LNCaP clone FGC (cell line): ENCODE measurements around the gene NXPH3.
A peak's percentile ranks its signal among the peaks of the same experiment; 100 is the strongest.

ENCODE experiments used
- DNase-seq: peaks from one replicate; pipeline ENCODE4 v3.0.0-alpha.2; 2011; ENCODE audit warnings: low read depth
- H3K4me3 ChIP-seq: 2 replicates; pipeline ENCODE4 v1.5.1; 2011; ENCODE audit warnings: mild to moderate bottlenecking, low read depth, low read length, control low read depth
- TF ChIP-seq, protein P1 (sequence below): IDR thresholded peaks from 2 replicates; pipeline ENCODE4 v1.5.1; 2012; ENCODE audit warnings: mild to moderate bottlenecking; ENCODE audit not compliant: control insufficient read depth, insufficient read depth; ENCODE audit errors: extremely low read depth

Gene NXPH3

DNA sequence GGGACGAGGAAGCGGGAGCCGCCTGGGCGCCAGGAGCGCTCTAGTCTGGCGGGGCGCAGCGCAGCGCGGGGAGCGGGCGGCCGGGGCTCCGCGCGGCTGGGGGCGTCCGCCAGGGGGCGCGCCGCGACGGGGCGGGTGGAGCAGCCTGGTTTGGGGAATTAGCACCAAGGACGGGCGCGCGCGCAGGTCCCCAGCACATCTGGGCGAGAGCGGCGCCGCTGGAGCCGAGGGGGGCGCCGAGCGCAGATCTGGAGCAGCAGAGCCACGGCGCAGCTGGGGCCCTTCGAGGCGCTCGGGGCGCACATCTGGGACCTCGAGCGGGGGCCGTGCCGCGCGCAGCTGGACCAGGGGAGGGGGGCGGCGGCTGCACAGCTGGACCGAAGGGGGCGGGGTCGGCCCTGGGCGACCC, at the start of gene NXPH3:
TSS of gene NXPH3 (plus strand) at position 193 of the 409 bp plus-strand sequence. CDS start 349 bp downstream, outside the sequence.
- peak within 1 kb of the TSS; percentile 41 for H3K4me3 ChIP-seq
- TF ChIP-seq, protein P1, sequence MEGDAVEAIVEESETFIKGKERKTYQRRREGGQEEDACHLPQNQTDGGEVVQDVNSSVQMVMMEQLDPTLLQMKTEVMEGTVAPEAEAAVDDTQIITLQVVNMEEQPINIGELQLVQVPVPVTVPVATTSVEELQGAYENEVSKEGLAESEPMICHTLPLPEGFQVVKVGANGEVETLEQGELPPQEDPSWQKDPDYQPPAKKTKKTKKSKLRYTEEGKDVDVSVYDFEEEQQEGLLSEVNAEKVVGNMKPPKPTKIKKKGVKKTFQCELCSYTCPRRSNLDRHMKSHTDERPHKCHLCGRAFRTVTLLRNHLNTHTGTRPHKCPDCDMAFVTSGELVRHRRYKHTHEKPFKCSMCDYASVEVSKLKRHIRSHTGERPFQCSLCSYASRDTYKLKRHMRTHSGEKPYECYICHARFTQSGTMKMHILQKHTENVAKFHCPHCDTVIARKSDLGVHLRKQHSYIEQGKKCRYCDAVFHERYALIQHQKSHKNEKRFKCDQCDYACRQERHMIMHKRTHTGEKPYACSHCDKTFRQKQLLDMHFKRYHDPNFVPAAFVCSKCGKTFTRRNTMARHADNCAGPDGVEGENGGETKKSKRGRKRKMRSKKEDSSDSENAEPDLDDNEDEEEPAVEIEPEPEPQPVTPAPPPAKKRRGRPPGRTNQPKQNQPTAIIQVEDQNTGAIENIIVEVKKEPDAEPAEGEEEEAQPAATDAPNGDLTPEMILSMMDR, result peak; percentile 73
- DNase-seq, result no peak

GRCh38 chr17:49527927-49528651, 47.6 kb upstream of the NXPH3 start:
- H3K4me3 ChIP-seq, result no peak overlapping the region
- TF ChIP-seq, protein P1, result no peak
- DNase-seq, result no peak

DNA sequence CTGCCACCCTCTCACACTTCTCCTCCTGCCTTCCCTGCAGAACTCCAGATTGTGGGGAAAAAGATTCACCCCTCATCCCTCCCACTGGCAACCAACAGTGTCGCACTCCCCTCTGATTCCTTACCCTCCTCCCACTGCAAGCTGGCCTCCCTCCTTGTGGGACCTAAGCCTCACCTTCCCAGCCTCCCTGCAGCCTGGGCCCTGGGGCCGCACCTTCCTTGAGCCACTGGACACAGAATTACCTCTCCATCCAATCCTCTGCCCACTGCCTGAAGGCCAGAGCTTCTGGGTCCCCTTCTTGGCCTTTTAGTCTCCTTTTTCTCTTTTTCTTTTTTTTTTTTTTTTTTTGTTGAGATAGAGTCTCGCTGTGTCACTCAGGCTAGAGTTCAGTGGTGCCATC, 46.7 kb upstream of the NXPH3 start:
- no peak overlapping the region for H3K4me3 ChIP-seq
- TF ChIP-seq, protein P1, result no peak

DNA sequence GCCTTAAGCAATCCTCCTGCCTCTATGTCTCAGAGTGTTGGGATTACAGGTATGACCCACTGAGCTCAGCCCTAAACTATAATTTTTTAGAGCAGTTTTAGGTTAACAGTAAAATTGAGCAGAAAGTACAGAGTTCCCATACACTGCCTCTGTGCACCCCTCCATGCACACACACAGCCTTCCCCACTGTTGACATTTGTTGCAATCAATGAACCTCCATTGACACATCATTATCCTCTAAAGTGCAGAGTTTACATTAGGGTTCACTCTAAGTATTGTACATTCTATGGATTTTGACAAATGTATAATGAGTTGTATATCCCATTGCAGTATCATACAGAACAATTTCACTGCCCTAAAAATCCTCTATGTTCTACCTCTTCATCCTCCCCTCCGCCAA, 45.6 kb upstream of the NXPH3 start:
- TF ChIP-seq, protein P1, result no peak
- DNase-seq, result no peak
- no peak overlapping the region for H3K4me3 ChIP-seq

More for the DNA sequence above, 46.7 kb upstream of the NXPH3 start:
- no peak for DNase-seq

DNA sequence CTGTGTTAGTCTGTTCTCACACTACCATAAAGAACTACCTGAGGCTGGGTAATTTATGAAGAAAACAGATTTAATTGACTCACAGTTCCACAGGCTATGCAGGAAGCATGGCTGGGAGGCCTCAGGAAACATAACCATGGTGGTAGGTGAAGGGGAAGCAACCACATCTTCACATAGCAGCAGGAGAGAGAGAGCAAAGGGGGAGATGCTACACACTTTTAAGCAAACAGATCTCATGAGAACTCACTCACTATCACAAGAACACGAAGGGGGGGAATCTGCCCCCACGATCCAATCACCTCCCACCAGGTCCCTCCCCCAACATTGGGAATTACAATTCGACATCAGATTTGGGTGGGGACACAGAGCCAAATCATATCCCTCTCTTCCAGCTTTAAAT, 31.8 kb upstream of the NXPH3 start:
- H3K4me3 ChIP-seq, result no peak overlapping the region
- no peak for DNase-seq
- TF ChIP-seq, protein P1, result no peak

DNA sequence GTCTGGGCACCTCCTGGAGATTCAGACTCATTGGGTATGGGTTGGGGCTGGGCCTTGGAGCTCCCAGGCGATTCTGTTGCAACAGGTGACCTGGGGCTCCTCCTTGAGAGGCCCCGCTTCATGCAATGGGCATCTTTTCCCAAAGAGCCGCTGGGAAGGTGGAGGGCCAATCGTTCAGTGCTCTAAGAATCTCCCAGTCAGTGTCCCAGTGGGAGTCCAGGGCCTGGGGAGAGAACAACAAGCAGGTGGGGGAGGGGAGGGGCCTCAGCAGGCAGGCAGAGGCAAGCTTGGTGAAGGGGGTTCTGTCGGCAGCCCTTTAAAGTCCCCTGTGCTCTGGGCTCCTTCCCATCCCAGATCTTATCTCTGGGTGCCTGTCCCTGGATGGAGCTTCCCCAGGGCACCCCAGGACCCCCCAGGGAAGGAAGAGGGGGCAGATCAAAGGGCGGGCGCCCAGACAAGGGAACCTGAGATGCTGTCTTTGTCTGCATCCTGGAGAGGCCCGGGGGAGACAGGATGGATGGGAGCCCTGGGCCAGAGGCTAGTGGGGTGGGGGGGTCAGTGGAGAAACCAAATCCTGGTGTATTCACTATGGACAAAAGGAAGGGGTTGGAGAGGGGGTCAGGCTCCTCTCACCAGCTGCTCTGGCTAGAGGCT, 30.5 kb upstream of the NXPH3 start:
- TF ChIP-seq, protein P1, result no peak
- no peak for DNase-seq
- H3K4me3 ChIP-seq, result no peak overlapping the region
